ENCODE data around the gene HERC3. TPM values are rescaled to one million over a fixed set of nuclear protein-coding genes. Genes with fewer than 3 reads are reported as not detected.

HERC3 gene
- total and polyA plus RNA-seq, 8 donors = 4.4 to 58.0 (median 34.2) TPM

GRCh38 chr4:88616275-88617150 is 24.2 kb downstream of the HERC3 start:
- Histone ChIP-seq H3K4me1 (peaks cover 12 to 52% (median 35%) of the 10 kb centered on the region in 4 donors), H3K4me3 (no peak overlapping the region), H3K27ac (no peak overlapping the region), H3K9me3 (no peaks in the 10 kb centered on the region), H3K36me3 (peaks cover 0 to 4% (median 0%) of the 10 kb centered on the region in 4 donors), H3K27me3 (no peaks in the 10 kb centered on the region)
- DNase-seq = no peak
- intact Hi-C loops (cut with DNase I; ENCODE audit: low total_unique reads) = no loop called here
- TF ChIP-seq POLR2AphosphoS5 (IDR thresholded peaks at IDR 0.05) (no peak), POLR2A (IDR thresholded peaks at IDR 0.05) (no peak), EP300 (IDR thresholded peaks at IDR 0.05) (no peak), CTCF (IDR thresholded peaks at IDR 0.05) (no peak)
- 92 to 95% (median 94%) methylated on average over 4 of the region's 4 CpGs for WGBS, 5 donors

GRCh38 chr4:88618782-88619485 is 26.7 kb downstream of the HERC3 start:
- WGBS, 5 donors = 86 to 97% (median 92%) methylated on average over 3 of the region's 3 CpGs

GRCh38 chr4:88619971-88620370 is 27.7 kb downstream of the HERC3 start:
- Histone ChIP-seq H3K9me3 (no peaks in the 10 kb centered on the region), H3K4me3 (no peak overlapping the region), H3K27me3 (no peaks in the 10 kb centered on the region), H3K36me3 (peaks cover 0 to 12% (median 2%) of the 10 kb centered on the region in 4 donors), H3K4me1 (peaks cover 0 to 18% (median 3%) of the 10 kb centered on the region in 4 donors), H3K27ac (no peak overlapping the region)
- no peak for TF ChIP-seq CTCF (IDR thresholded peaks at IDR 0.05)
- TF ChIP-seq POLR2AphosphoS5 (IDR thresholded peaks at IDR 0.05) = no peak
- no peak for DNase-seq
- intact Hi-C loops (cut with DNase I; ENCODE audit: low total_unique reads) = no loop called here
- 68 to 88% (median 76%) methylated on average over 1 of the region's 1 CpG for WGBS, 5 donors

More at GRCh38 chr4:88618782-88619485, 26.7 kb downstream of the HERC3 start:
- peaks cover 2 to 28% (median 12%) of the 10 kb centered on the region in 4 donors for H3K4me1 ChIP-seq
- no peaks in the 10 kb centered on the region for H3K9me3 ChIP-seq
- TF ChIP-seq POLR2AphosphoS5 (IDR thresholded peaks at IDR 0.05) (no peak), EP300 (IDR thresholded peaks at IDR 0.05) (no peak), POLR2A (IDR thresholded peaks at IDR 0.05) (no peak), CTCF (IDR thresholded peaks at IDR 0.05) (no peak)
- H3K27ac ChIP-seq = no peak overlapping the region
- H3K36me3 ChIP-seq = peaks cover 0 to 9% (median 2%) of the 10 kb centered on the region in 4 donors
- DNase-seq = no peak
- no peaks in the 10 kb centered on the region for H3K27me3 ChIP-seq
- H3K4me3 ChIP-seq = no peak overlapping the region
- intact Hi-C loops (cut with DNase I; ENCODE audit: low total_unique reads) = no loop called here

GRCh38 chr4:88621763-88622327 is 29.6 kb downstream of the HERC3 start:
- DNase-seq = no peak
- no peaks in the 10 kb centered on the region for H3K9me3 ChIP-seq
- peaks cover 0 to 18% (median 0%) of the 10 kb centered on the region in 4 donors for H3K4me1 ChIP-seq
- H3K36me3 ChIP-seq = peaks cover 0 to 12% (median 0%) of the 10 kb centered on the region in 4 donors
- H3K4me3 ChIP-seq = no peak overlapping the region
- H3K27me3 ChIP-seq = no peaks in the 10 kb centered on the region
- TF ChIP-seq POLR2AphosphoS5 (IDR thresholded peaks at IDR 0.05) (no peak), CTCF (IDR thresholded peaks at IDR 0.05) (no peak), EP300 (IDR thresholded peaks at IDR 0.05) (no peak), POLR2A (IDR thresholded peaks at IDR 0.05) (no peak)
- intact Hi-C loops (cut with DNase I; ENCODE audit: low total_unique reads) = no loop called here
- H3K27ac ChIP-seq = no peak overlapping the region
- WGBS, 5 donors = 88 to 99% (median 94%) methylated on average over 2 of the region's 2 CpGs
